Smooth muscle cell of the brain vasculature (primary cell): ENCODE results near the gene METTL13.
A peak's percentile ranks its signal among the peaks of the same experiment; 100 is the strongest.

ENCODE experiments used
- DNase-seq: peaks from one replicate; pipeline ENCODE4 v3.0.0-alpha.2; 2012; ENCODE audit warnings: low read depth, low spot score

METTL13 gene

GRCh38 chr1:171801487-171801891 lies 20.0 kb downstream of the METTL13 start:
- no peak for DNase-seq

GRCh38 chr1:171802207-171802606 lies 20.7 kb downstream of the METTL13 start:
- DNase-seq: no peak

GRCh38 chr1:171803045-171803444 lies 21.6 kb downstream of the METTL13 start:
- no peak for DNase-seq

GRCh38 chr1:171803461-171804022 lies 22.1 kb downstream of the METTL13 start:
- no peak for DNase-seq

DNA sequence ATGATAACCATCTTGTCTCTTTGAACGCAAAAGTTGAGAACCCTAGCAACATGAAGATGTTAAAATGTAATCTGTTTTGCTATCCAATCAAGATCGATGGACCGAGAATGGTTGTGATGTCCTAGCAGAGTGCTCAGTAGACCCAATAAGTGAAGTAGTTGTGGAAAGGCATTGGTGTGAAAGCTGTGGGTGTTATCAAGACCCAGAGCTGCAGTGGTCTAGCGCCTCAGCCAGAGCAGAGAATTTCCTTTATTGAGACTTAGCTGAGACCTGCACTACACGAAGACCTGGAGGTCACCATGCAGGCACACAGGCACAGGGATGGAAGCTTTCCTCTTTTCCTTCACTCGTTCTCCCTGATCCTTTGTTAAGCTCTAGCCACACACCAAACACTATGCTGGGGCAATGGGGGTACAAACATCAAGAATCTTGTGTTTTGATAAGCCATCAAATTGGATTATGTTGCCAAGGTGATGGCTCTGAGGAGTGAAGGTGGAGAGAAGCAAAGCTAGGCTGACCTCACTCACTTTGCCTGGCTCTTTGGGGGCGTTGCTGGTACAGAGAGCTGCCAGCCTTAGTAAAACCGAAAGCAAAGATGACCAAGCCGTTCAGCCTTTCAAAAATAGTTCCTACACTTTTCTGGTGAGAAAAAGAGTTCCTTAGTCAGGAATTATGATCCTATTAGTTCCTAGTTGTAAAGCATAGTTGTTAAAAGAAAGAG lies 24.1 kb downstream of the METTL13 start:
- DNase-seq: no peak

DNA sequence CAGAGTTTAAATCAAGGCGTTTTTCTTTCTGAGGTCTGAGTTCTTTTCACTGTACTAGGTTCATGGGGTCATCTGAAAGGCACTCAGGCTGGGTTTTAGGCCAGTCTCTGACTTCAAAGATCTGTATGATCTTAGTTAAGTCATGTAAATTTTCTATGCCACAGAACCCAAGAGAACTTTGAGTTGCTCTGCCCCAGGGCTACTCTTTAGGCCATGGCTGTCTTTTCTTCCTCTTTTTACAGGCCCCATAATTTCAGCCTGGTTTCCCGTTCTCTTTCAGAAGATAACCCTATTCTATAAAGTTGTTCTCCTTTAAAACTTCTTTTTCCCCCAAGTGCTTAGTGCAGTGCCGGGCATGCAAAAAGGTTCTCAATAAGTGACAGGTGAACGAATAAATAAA lies 26.1 kb downstream of the METTL13 start:
- no peak for DNase-seq

DNA sequence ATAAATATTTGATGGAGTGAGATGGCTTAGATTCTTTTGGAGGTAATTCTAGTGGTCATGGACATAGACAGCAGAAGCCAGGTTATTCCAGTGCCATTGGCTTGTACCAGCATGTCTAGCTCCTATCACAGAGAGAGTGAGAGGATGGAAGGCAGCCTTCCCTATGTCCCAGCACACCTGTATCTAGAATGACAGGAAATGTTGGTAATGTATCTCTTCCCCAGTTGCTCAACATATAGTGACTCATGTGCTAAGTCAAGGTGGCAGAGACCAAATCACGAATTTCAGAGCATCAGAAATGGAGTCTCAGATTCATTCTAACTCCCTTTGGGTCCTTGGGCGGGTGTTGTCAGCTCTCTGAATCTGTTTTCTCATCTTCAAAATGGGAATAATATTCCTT lies 28.4 kb downstream of the METTL13 start:
- DNase-seq: no peak

GRCh38 chr1:171811672-171812071 lies 30.2 kb downstream of the METTL13 start:
- no peak for DNase-seq

DNA sequence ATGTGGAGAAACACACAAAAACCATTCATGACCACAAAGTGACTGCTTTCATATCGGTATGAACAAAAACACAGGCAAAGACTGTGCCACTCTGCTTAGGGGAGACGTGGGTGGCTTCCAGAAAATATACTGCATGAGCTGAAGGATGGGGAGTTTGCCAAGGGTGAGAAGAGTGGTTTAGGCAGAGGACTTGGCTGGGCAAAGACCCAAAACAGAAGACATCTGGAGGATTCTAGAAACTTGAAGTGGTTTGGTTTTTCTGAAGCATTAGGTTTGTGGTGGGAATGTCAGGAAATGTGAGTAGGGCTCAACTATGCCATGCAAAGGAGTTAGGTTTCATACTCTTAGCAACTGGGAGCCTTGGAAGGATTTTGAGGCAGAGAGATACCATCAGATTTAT lies 33.2 kb downstream of the METTL13 start:
- DNase-seq: no peak

DNA sequence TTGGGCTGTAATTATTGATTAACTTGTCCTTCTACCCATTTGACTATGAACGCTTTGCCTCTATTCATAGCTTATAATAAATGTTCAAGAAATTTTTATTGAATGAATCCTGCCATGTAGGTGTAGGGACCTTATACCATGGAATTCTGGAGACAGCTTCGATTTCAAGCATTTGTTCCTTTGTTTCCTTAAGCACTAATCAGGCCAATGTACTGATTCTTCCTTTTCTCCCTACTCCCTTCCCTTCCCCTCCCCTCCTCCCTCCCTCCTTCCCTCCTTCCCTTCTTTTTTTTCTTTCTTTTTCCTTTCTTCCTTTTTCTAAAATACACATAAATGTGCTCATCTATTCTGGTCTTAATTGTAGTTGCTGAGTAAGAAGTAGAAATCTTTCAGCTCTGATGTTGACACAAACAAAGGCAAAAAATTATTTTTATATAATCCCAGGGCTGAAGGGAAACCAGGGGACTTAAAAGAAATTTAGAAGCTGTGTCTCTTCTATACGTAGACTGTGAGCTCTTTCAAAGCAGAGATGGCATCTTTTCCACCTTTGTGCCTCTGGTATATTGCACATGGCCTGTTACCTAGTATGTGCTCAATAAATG lies 34.9 kb downstream of the METTL13 start:
- no peak for DNase-seq

DNA sequence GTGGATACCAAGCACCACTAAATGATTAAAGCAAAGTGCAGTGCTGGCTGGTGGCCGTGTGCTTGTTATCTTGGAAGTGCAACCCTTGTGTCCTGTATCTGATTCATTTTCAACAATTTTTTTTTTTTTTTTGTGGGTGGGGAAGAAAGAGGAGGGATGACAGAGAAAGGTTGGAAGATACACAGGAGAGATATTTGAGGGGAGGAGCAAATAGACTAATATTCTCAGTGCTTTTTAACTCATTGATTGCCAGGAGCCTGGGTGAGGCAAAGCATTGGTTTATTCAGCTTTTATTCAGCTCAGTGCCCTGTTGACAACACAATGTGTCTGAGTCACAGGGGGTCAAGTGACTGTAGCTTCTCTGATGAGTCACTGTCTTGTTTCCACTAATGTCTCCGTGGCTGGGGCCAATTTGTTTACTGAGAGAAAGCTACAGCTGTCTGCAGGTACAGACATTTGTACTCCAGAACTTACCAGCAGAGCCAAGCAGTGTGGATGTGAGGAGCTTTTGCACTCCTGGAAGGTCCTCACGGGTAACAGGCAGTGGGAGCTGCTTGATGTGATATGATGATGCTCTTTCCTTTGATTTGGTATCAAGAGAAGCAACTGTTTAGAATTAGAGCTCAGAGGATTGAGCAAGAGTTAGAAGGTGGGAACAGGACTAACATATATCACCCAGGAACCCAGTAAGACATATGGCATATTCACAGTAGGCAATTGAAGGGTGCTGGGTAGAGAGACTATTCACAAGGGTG lies 36.2 kb downstream of the METTL13 start:
- no peak for DNase-seq

- no peak for DNase-seq
Observed at GRCh38 chr1:171819946-171820345, 38.5 kb downstream of the METTL13 start.

DNA sequence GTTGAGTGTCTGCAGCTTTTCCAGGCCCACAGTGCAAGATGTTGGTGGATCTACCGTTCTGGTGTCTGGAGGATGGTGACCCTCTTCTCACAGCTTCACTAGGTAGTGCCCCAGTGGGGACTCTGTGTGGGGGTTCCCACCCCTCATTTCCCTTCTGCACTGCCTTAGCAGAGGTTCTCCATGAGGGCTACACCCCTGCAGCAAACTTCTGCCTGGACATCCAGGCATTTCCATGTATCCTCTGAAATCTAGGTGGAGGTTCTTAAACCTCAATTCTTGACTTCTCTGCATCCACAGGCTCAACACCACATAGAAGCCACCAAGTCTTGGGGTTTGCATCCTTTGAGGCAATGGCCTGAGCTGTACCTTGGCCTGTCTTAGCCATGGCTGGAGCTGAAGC lies 45.5 kb downstream of the METTL13 start:
- no peak for DNase-seq

DNA sequence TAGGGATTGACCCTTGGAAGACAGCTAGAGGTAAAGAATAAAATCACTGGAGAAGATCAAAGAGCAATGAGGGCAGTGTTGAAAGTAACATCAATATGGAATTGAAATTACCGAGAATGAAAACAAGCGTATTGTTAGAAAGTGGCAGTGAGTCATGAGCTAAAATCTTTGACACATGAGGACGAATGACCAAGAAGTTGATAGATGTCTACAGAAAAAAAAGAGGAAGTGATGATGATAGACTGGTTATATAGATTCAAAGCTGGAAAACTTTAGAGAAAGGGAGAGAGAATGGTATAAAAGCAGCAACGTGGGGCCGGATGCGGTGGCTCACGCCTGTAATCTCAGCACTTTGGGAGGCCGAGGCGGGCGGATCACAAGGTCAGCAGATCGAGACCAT lies 47.3 kb downstream of the METTL13 start:
- no peak for DNase-seq

DNA sequence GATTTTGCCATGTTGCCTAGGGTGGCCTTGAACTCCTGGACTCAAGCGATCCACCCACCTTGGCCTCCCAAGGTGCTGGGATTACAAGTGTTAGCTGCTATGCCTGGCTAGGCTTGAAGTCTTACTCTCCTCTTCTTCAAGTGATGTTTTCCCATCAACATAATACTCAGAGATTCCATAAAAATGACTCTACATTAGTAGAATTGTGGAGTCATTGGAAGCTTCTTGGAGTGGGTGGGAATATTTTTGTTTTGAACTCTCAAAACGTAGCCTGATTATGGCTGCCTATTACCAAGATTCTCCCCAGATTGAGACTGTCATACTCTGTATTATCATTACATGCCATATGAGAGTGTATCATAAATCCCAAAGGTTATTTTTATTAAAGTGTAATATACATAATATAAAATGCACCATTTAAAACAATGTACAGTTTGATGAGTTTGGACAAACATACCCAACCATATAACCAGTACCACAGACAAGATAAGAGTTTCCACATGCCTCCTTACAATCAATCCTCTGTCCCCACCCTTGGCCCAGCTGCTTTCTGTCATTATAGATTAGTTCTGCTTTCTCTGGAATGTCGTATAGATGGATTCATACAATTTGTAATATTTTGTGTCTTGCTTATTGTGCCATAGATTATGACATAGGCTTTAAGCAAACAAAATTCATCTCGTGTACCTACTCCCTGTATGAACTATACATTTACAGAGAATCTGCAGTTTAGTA lies 51.8 kb downstream of the METTL13 start:
- DNase-seq: no peak

DNA sequence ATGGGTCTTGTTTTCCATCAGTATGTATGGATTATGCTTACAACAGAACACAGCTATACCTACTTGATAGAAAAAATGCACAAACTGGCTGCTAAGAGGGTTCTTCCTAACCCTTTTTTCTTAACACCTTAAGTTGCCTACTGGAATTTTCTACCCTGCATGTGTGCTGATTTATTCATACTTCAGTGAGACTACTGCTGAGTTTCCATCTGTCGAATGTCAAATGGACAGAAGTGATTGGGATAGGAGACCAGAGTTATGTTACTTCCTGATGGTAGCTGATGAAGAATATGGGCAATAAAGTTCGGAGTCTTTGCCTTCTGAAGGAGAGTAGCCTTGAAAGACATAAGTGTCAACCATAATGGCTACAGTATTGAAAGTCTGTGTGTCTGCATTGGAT lies 53.4 kb downstream of the METTL13 start:
- DNase-seq: no peak

DNA sequence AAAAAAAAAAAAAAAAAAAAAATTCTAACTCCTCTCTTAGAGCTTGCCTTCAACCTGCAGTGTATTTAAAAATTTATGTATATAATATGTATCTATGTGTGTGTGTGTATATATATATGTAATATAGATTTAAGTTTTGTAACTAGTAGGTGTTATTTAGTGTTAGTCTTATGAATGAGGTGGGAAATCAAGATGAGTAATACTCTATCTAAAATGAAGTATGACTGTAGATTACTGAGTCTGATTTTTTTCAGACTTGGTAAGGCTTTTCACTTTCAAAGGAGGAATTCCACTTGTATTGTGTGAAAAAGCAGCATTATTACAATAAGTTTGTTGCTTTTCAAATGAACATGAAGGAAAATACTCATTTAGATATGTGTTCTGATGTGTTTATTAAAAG lies 54.4 kb downstream of the METTL13 start:
- DNase-seq: no peak

- peak; percentile 26 for DNase-seq
Observed at GRCh38 chr1:171841050-171841910, 59.8 kb downstream of the METTL13 start, which contains the start of gene DNM3. DNM3 (plus strand) TSS chr1:171841498; CDS start chr1:171841657, 159 bp downstream.

DNA sequence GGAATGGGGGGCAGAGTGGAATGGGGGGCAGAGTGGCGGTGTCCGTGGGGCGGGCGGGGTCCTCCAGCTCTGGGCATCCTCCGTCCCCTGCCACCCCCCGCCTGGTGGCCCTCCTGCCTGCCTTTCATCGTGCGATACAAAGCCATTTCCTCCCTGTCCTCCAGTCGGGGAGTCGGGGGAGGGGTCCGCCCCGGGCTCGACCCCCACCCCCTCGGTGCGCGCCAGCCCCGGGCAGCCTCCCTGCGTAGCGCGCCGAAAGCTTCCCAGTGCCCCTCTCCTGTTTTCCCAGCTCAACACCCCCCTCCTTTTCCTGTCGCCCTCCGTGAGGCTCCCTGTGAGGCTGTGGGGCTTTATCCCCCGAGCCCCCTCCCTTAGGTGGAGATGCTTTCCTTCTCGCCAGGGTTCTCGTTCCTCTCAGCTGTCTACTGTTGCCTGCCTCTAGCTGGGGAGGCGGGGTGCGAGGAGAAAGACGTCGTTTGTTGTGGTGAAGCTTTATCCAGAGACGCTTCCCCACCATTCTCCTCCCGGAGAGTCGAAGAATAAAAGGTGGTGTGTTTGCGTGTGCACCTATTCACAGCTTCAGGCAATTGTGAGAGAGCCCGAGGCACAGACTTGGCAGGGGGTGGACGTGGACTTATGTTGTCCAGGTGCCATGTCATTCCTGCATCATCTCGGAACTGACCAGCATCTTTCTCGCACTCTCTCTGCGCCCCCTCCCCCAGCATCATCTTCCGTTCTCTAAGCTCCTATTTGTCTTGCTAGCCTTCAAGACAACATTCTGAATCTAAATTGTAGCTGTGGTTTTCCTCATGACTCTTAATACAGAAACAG lies 60.7 kb downstream of the METTL13 start:
- no peak for DNase-seq

DNA sequence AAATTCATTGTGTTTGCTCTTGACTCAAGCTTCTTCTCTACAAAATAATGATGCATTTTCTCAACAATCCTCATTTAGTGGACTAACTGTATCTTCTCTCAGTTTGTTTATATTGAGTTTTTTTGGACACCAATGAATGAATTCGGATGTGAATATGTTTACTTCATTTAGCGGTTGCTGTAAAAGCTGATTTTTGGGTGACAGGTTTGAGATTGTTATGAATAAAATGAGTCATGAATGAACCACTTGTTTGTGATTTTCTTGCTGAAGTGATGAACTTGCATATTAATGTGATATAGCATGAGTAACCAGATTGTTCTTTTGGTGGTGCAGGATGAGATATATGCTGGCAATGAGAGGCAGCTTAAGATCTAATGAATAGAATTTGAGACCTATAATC lies 62.9 kb downstream of the METTL13 start:
- no peak for DNase-seq
